ENCODE measurements around the gene SH3TC2. TPM values are rescaled to one million over a fixed set of nuclear protein-coding genes. Genes with fewer than 3 reads are reported as not detected.
"Not testable (repeated sequence)": the region's sequence is repeated elsewhere in the genome, so short reads cannot be mapped to it uniquely, and the experiment has no call there.

Gene SH3TC2
- 7.8 and 10.1 TPM in 2 replicates for total RNA-seq (2014; rRNA removed; shearing (Covaris generic))

DNA sequence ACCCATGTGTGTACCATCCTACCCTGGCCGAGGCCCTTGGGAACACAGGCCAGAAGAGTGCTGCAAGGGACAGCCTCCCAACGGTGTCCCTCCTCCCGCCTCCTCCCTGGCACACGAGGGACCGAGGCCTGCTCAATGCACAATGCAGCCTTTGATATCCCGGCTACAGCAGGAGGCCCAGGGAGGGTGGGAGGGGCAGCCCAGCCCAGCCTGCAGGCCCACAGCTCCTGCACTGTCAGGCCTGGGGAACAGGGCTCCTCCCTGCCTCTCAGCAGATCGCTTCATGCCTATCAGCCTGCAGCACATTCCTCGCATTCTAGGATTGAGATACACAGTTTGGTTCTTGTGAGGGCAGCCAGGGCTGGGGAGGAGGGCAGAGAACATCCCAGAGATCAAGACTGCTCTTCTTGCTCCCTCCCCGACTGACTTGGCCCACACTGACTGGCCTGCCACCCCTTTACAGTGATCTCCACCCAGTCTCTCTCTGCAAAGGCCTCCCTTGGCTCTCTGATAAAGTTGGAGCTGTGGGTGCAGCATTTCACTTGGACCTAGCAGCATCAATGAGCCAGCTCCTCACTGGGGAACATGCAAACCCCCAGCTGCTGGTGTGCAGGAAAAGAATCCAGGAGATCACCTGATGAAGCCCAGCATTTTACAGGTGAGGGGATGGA, at the start of gene SH3TC2:
TSS of gene SH3TC2 (minus strand) at position 46 of the 671 bp plus-strand sequence. CDS start at position 6, 40 bp downstream.
- peak; percentile 74 for DNase-seq (ENCODE audit: low spot score)

DNA sequence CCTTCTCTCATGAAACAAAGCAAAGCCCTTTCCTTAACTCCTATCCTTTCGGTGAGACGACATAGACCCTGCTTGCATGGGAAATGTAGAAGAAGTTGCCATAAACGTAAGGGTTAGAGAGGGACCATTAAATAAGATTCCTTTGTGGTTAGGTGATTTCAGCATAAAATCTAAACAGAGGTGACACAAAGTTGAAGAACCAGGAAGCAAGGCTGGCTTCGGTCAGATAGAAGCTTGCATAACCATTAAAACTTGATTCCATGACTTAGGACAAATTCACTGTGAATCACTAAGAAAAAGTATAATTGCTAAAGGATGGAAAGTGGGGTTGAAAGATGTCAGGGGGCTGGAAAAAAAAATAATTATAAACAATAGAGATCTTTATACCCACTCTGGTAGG, 47.5 kb upstream of the SH3TC2 start:
- no peak for DNase-seq (ENCODE audit: low spot score)

- DNase-seq (ENCODE audit: low spot score): no peak
These were observed 45.9 kb upstream of the SH3TC2 start for GRCh38 chr5:149108651-149109280.

DNA sequence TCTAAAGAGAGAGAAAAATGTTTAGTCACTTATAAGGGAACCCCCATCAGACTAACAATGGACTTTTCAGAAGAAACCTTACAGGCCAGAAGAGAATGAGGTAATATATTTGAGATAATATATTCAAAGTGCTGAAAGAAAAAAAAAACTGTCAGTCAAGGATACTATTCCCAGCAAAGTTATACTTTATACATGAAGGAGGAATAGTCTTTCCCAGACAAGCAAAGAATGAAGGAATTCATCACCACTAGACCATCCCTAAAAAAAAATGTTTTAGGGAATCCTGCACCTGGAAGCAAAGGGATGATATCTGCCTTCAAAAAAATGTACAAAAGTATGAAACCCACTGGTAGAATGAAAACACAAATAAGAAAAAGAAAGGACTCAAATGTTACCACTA, 37.5 kb upstream of the SH3TC2 start:
- no peak for DNase-seq (ENCODE audit: low spot score)

DNA sequence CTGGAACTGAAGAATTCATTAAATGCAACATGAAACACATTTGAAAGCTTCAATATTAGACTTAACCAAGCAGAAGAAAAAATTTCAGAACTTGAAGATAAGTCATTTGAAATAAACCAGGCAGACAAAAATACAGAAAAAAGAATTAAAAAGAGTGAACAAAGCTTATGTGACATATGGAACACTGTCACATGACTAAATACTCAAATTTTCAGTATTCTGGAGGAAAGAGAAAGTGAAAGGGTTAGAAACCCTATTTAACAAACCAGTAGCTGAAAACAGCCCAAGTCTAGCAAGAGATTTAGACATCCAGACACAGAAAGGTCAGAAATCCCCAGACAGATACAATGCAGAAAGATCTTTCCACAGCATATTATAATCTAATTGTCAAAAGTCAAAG, 37.1 kb upstream of the SH3TC2 start:
- DNase-seq (ENCODE audit: low spot score): no peak

DNA sequence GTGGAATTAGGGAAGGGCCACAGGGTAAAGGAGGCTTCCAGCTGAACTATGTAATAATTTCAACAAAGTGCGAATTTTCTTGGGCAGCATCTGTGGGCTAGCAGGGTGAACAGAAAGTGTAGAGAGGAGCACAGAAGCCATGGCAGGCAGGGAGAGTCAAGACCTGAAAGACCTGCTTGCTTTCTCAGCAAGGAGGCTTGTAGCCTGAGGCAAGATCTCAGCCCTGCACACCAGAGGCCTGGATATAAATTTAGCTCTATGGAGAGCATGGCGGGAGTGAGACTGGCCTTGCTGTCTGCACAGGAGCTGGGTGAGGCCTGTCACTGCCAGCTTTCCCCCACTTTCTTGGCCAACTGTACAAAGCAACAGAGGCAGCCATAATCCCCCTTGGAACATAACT, 32.1 kb upstream of the SH3TC2 start:
- DNase-seq (ENCODE audit: low spot score): no peak

- no peak for DNase-seq (ENCODE audit: low spot score)
These were observed 30.8 kb upstream of the SH3TC2 start for GRCh38 chr5:149093625-149094024.

DNA sequence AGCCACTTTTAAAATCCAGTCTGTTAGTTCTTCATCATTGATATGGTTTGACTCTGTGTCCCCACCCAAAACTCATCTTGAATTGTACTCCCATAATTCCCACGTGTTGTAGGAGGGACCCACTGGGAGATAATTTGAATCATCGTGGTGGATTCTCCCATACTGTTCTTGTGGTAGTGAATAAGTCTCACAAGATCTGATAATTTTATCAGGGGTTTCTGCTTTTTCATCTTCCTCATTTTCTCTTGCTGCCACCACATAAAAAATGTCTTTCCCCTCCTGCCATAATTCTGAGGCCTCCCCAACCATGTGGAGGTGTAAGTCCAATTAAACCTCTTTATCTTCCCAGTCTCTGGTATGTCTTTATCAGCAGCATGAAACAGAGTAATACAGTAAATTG, 26.9 kb upstream of the SH3TC2 start:
- DNase-seq (ENCODE audit: low spot score): no peak

DNA sequence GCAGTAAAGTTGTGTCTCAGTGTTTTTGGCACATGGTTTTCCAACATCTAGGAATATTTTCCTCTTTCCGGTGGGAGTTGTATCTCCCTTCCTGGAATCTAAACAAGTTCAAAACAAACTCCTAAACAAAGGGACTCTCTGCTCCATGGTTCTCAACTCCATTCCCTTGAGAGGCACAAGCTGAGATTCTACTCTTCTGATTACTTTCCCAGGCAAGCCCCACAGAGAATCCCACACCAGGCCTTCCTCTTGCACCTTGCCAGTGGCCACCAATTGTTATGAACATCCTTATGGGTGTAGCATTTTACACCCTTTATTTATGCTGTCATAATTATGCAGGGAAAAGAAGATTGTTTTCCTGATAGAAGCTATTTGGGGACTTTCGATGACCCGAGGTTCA, 25.8 kb upstream of the SH3TC2 start:
- DNase-seq (ENCODE audit: low spot score): no peak

GRCh38 chr5:149083846-149084245, 21.0 kb upstream of the SH3TC2 start:
- no peak for DNase-seq (ENCODE audit: low spot score)

DNA sequence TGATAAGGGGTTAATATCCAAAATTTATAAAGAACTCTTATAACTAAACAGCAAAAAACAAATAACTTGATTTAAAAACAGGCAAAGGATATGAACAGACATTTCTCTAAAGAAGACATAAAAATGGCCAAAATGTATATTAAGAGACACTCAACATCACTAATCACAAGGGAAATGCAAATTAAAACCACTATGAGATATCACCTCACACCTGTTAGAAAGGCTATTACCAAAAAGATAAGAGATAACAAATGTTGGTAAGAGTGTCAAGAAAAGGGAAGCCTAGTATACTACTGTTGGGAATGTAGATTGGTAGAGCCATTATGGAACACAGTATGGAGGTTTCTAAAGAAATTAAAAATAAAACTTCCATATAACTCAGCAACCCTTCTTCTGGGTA, 19.4 kb upstream of the SH3TC2 start:
- no peak for DNase-seq (ENCODE audit: low spot score)

DNA sequence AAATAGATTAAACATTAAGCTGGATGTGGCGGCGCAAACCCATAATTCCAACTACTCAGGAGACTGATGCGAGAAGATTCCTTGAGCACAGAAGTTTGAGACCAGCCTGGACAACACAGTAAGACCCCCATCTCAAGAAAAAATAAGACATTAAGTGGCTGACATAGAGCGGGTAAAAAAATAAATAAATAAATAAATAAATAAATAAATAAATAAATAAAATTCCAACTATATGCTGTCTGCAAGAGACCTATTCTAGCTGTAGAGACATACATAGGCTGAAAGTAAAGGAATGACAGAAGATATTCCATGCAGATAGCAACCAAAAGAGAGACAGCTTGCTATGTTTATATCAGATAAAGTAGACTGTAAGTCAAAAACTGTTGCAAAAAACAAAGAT, 17.4 kb upstream of the SH3TC2 start:
- no peak for DNase-seq (ENCODE audit: low spot score)

DNA sequence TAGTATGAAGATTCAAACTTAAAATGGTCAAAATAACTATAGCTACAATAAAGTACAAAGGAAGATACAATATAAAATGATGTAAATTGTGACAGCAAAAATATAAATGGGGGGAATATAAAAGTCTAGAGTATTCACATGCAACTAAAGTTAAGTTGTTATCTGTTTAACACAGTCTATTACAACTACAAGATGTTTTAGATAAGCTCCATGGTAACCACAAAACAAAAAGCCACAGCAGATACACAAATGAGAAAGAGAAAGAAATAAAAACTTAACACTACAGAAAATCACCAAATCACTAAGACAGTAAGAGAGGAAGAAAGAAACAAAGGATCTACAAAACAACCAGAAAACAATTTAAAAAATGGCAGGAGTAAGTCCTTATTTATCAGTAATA, 17.0 kb upstream of the SH3TC2 start:
- no peak for DNase-seq (ENCODE audit: low spot score)

- not testable (repeated sequence) for DNase-seq (ENCODE audit: low spot score)
These were observed 11.2 kb upstream of the SH3TC2 start for GRCh38 chr5:149074071-149074470.

DNA sequence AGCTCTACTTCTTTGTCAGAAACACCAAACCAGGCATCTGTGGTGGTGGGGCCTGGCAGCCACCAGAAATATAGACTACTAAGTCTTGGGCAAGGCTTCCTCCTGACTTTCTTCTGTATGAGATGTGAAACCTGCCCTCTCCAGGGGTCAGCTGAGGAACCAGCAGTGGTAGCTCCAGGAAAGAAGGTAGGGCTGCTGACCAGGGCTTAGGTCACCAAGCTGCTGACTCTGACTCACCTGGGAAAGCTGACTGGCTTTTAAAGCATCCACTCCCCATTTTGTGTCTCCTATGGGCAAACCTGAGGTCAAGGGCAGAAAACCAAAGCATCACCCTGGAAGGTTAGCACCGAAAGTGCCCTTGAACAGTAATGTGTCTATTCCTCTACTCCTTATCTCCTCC, 10.4 kb upstream of the SH3TC2 start:
- peak; percentile 60 for DNase-seq (ENCODE audit: low spot score)

DNA sequence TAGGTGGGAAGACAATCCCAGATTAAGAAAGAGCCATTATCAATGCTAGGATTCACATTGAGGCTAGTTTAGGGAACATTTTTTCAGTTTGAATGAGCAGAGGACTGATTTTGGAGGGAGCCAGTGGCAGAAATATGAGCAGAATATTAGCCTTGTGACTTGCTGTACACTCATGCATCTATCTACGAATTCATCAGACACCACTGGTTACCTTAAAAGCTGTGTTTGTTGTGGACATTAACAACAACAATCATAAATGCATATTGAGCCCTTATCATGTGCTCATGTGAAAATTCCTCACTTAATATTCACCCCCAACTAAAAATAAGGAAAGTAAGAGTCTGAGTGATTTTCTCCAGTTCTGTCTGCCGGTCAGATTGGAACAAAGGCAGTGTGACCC, 9.9 kb upstream of the SH3TC2 start:
- no peak for DNase-seq (ENCODE audit: low spot score)

DNA sequence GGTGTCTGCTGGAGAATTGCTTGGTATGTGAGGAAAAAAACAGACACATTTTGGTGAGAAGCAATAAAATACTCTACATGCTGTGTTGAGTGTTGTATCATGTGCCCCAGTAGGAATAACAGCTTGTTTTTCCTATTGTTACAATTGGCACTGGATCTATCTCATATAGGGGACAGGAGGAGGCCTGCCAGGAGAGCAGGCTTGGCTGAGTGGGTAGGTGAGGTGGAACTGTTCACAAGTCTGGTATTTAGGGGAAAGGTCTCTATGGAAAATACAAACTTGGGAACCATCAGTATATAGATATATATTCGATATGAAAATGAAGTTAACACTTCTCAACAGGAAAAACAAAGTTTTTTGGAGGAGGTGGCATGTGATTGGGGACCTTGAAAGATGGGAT, 9.5 kb upstream of the SH3TC2 start:
- DNase-seq (ENCODE audit: low spot score): no peak

GRCh38 chr5:149071756-149072155, 8.9 kb upstream of the SH3TC2 start:
- DNase-seq (ENCODE audit: low spot score): no peak

DNA sequence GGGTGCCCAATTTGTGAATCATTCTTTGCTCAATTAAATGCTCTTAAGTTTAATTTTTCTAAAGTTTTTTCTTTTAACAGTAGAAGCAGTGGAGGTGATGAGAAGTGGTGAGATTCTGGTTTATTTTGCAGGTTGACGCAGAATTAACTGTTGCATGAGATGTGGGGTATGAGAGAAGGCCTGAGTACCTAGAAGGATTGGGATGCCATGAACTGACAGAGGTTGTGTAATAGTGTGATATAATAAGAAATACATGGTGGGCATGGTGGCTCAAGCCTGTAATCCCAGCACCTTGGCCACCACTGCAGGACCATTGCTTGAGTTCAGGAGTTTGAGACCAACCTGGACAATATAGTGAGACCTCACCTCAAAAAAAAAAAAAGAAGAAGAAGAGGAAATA, 8.4 kb upstream of the SH3TC2 start:
- DNase-seq (ENCODE audit: low spot score): no peak

GRCh38 chr5:149069711-149070110, 6.8 kb upstream of the SH3TC2 start:
- DNase-seq (ENCODE audit: low spot score): no peak

GRCh38 chr5:149063896-149064478, 1.1 kb upstream of the SH3TC2 start:
- no peak for DNase-seq (ENCODE audit: low spot score)

DNA sequence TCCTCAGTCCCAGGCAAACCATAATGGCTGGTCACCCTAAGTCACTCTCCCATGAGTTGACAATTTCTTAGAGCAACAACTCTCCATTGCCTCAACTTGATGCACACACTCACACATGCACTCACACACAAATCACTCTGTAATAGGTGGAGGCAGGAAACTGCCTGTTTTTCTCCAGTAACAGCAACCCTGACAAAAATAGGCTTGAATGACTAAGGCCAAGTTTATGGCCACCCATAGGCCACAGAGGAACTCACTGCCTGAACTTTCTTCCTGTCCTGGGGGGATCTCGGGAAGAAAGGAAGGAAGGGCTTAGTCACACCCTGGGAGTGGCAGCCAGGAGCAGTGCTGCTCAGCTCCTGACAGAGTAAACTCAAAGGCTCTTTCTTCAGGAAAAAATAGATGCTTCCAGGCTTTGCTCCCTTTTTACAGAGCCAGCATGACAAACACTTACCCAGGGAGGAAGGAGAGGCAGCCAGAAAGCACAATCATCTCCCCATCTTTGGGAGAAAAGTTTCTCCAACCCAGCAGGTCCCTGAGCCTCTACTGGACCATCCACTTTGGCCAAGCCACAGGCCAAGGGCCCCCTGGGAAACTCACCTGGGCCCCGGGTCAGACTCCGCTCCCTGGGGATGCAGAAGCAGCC, 368 bp downstream of the SH3TC2 start:
- DNase-seq (ENCODE audit: low spot score): peak; percentile 98

DNA sequence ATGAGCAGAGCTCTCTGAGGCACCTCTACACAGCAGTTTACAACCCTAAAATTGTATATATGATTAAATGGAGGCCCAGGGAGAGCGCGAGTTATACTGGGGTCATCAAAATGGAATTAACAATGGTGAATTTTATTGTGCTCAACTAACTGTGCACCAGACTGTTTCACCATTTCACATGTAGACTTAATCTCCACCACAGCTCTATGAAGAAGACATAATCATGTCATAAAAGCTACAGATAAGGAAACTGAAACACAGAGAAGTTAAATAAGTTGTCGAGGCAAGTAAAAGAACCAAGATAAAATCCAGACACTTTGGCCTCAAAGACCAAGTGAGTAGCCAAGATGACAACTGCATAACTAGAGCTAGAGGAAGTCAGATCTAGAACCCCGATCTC, 1.5 kb downstream of the SH3TC2 start:
- DNase-seq (ENCODE audit: low spot score): no peak
